H1 (cell line): Measurements from ENCODE around the gene CCL15. TPM values are rescaled to one million over a fixed set of nuclear protein-coding genes. Genes with fewer than 3 reads are reported as not detected.
A peak's percentile ranks its signal among the peaks of the same experiment; 100 is the strongest.

Source experiments
- CTCF ChIA-PET: fragments of 300-600 bp; sonication (Branson Sonifier 250); formaldehyde crosslinking; loops from one replicate; lab custom pipeline; 2021; ENCODE audit not compliant: partially characterized antibody; lab: Charles Lee
- POLR2A ChIA-PET: fragments of 300-600 bp; sonication (Branson Sonifier 250); formaldehyde crosslinking; loops from one replicate; lab custom pipeline; 2021; ENCODE audit warnings: inconsistent platforms; ENCODE audit not compliant: partially characterized antibody; lab: Charles Lee
- DNase-seq, 2 experiments: peaks; one replicate each; pipeline versions ENCODE4 v3.0.0 to v3.0.0-alpha.2; 2010 to 2022; ENCODE audit warnings: low spot score in 2 of 2, low read depth in 1 of 2, mixed read lengths in 1 of 2
- FAIRE-seq: peaks from 2 replicates; lab custom pipeline; 2011; peaks lifted over from hg19 to GRCh38; lab: Jason Lieb, UNC
- H2AFZ ChIP-seq: 2 replicates; pipeline ENCODE4 v1.8.1; 2012; ENCODE audit warnings: low read length, inconsistent platforms
- H2AK5ac ChIP-seq: 2 replicates; pipeline ENCODE4 v1.6.1; 2013; ENCODE audit warnings: low read depth, low read length
- H2BK120ac ChIP-seq: replicated peaks from 2 replicates; pipeline ENCODE3; 2013; ENCODE audit warnings: low read depth, low read length, inconsistent platforms
- H2BK12ac ChIP-seq: 2 replicates; pipeline ENCODE4 v1.6.1; 2013; ENCODE audit warnings: low read depth, low read length
- H2BK15ac ChIP-seq: 2 replicates; pipeline ENCODE4 v1.6.1; 2013; ENCODE audit warnings: low read length
- H2BK20ac ChIP-seq: 2 replicates; pipeline ENCODE4 v1.6.1; 2013; ENCODE audit warnings: low read length
- H2BK5ac ChIP-seq: 2 replicates; pipeline ENCODE4 v1.6.1; 2013; ENCODE audit warnings: low read depth, low read length
- H3K14ac ChIP-seq: 2 replicates; pipeline ENCODE4 v1.6.1; 2013; ENCODE audit warnings: inconsistent platforms; ENCODE audit not compliant: insufficient read length
- H3K18ac ChIP-seq: 2 replicates; pipeline ENCODE4 v1.6.1; 2013; ENCODE audit warnings: low read length; ENCODE audit errors: extremely low read depth
- H3K23ac ChIP-seq: 2 replicates; pipeline ENCODE4 v1.6.1; 2013; ENCODE audit warnings: inconsistent platforms; ENCODE audit not compliant: insufficient read length
- H3K23me2 ChIP-seq: 2 replicates; pipeline ENCODE4 v1.6.1; 2013; ENCODE audit warnings: low read depth, low read length
- H3K27ac ChIP-seq: 2 replicates; pipeline ENCODE4 v1.6.1; 2011; ENCODE audit warnings: low read depth, low read length, inconsistent platforms
- H3K27me3 ChIP-seq, 4 experiments: replicated peaks in 1 of 4; 1 replicate in 1 of 4; 2 replicates in 3 of 4; pipeline versions ENCODE4 v1.6.1 to v1.8.1; 2011 to 2013; ENCODE audit warnings: low read length in 3 of 4, mild to moderate bottlenecking in 3 of 4, inconsistent platforms in 2 of 4, mixed read lengths in 2 of 4, moderate library complexity in 1 of 4; ENCODE audit not compliant: control insufficient read depth in 3 of 4, insufficient read depth in 3 of 4; ENCODE audit errors: extremely low read depth in 1 of 4
- H3K36me3 ChIP-seq, 4 experiments: 2 replicates each; pipeline versions ENCODE4 v1.6.1 to v1.8.1; 2011 to 2013; ENCODE audit warnings: mild to moderate bottlenecking in 4 of 4, low read length in 3 of 4, moderate library complexity in 2 of 4, control low read depth in 1 of 4, inconsistent platforms in 1 of 4; ENCODE audit not compliant: insufficient read depth in 4 of 4, control insufficient read depth in 2 of 4
- H3K4ac ChIP-seq: replicated peaks from 2 replicates; pipeline ENCODE3; 2013; ENCODE audit warnings: low read length, low read depth, mixed read lengths, inconsistent platforms; ENCODE audit not compliant: insufficient read length
- H3K4me1 ChIP-seq, 4 experiments: replicated peaks in 1 of 4; 1 replicate in 1 of 4; 2 replicates in 3 of 4; pipeline versions ENCODE4 v1.6.1 to v1.8.1; 2011 to 2013; ENCODE audit warnings: low read length in 3 of 4, inconsistent platforms in 2 of 4, mixed read lengths in 1 of 4; ENCODE audit not compliant: insufficient read depth in 4 of 4, control insufficient read depth in 3 of 4
- H3K4me2 ChIP-seq, 2 experiments: 2 replicates each; pipeline versions ENCODE4 v1.6.1 to v1.8.1; 2011 to 2013; ENCODE audit warnings: low read depth in 2 of 2, low read length in 2 of 2, control low read depth in 1 of 2, inconsistent platforms in 1 of 2, mild to moderate bottlenecking in 1 of 2; ENCODE audit not compliant: insufficient read depth in 1 of 2
- H3K4me3 ChIP-seq, 4 experiments: fragments of 200-600, 300-600 bp in 1 of 4; sonication (generic), shearing (Covaris generic), sonication (Bioruptor Twin) in 1 of 4; 2 replicates each; pipeline versions ENCODE4 v1.5.1 to v1.8.1; 2011 to 2016; ENCODE audit warnings: low read length in 4 of 4, low read depth in 3 of 4, control low read depth in 2 of 4, inconsistent platforms in 2 of 4, mild to moderate bottlenecking in 2 of 4, mixed read lengths in 1 of 4, moderate library complexity in 1 of 4; ENCODE audit not compliant: insufficient read depth in 2 of 4; ENCODE audit errors: extremely low read depth in 1 of 4
- H3K56ac ChIP-seq: replicated peaks from 2 replicates; pipeline ENCODE3; 2013; ENCODE audit warnings: low read depth, mild to moderate bottlenecking, mixed read lengths, low read length, inconsistent platforms; ENCODE audit not compliant: insufficient read length
- H3K79me1 ChIP-seq: 2 replicates; pipeline ENCODE4 v1.6.1; 2013; ENCODE audit warnings: low read depth, low read length, control low read depth
- H3K79me2 ChIP-seq, 2 experiments: 2 replicates each; pipeline versions ENCODE4 v1.6.1 to v1.8.1; 2012 to 2013; ENCODE audit warnings: low read length in 2 of 2, mild to moderate bottlenecking in 2 of 2, inconsistent platforms in 1 of 2; ENCODE audit not compliant: insufficient read depth in 2 of 2, control insufficient read depth in 1 of 2
- H3K9ac ChIP-seq, 4 experiments: replicated peaks in 1 of 4; 1 replicate in 1 of 4; 2 replicates in 3 of 4; pipeline versions ENCODE4 v1.6.1 to v1.8.1; 2011 to 2013; ENCODE audit warnings: low read depth in 3 of 4, low read length in 3 of 4, control low read depth in 2 of 4, mild to moderate bottlenecking in 2 of 4, moderate library complexity in 2 of 4, inconsistent platforms in 1 of 4; ENCODE audit errors: extremely low read depth in 1 of 4
- H3K9me3 ChIP-seq, 2 experiments: 2 replicates each; pipeline versions ENCODE4 v1.6.1 to v1.8.1; 2012 to 2013; ENCODE audit warnings: mild to moderate bottlenecking in 2 of 2, moderate library complexity in 2 of 2, control low read depth in 1 of 2, inconsistent platforms in 1 of 2, low read depth in 1 of 2, low read length in 1 of 2, mixed read lengths in 1 of 2; ENCODE audit not compliant: insufficient read depth in 2 of 2
- H4K20me1 ChIP-seq, 2 experiments: replicated peaks in 1 of 2; 2 replicates each; pipeline versions ENCODE3 to v1.8.1; 2011 to 2013; ENCODE audit warnings: inconsistent platforms in 2 of 2, low read length in 2 of 2, mild to moderate bottlenecking in 1 of 2; ENCODE audit not compliant: insufficient read depth in 2 of 2, control insufficient read depth in 1 of 2
- H4K5ac ChIP-seq: 2 replicates; pipeline ENCODE4 v1.6.1; 2013; ENCODE audit warnings: low read length, low read depth, mixed read lengths, inconsistent platforms; ENCODE audit not compliant: insufficient read length
- H4K8ac ChIP-seq: 2 replicates; pipeline ENCODE4 v1.8.0; 2013; ENCODE audit warnings: mild to moderate bottlenecking, moderate library complexity, low read length, inconsistent platforms; ENCODE audit not compliant: insufficient read depth; ENCODE audit errors: extremely low read depth
- H4K91ac ChIP-seq: replicated peaks from 2 replicates; pipeline ENCODE3; 2013; ENCODE audit warnings: low read length, mixed read lengths, inconsistent platforms; ENCODE audit not compliant: insufficient read length
- KDM5A ChIP-seq: fragments of 200-600 bp; IDR thresholded peaks from 2 replicates; pipeline ENCODE4 v1.7.1; 2012; ENCODE audit warnings: mild to moderate bottlenecking, low read length, inconsistent platforms, mixed read lengths
- TCF12 ChIP-seq: IDR thresholded peaks from 2 replicates; pipeline ENCODE4 v1.6.1; 2011; ENCODE audit warnings: low read depth, mild to moderate bottlenecking, low read length
- YY1 ChIP-seq: IDR thresholded peaks from 2 replicates; pipeline ENCODE4 v1.6.1; 2011; ENCODE audit warnings: low read depth, mild to moderate bottlenecking, low read length
- WGBS, 2 experiments: shearing (Covaris generic) in 1 of 2; methylation state at CpG; one replicate each; pipeline versions ENCODE4 v1.1.6 to v1.1.7; 2013 to 2015; ENCODE audit warnings: low lambda C conversion rate in 2 of 2, mixed read lengths in 2 of 2, inconsistent platforms in 1 of 2, low coverage in 1 of 2, missing lambda C conversion rate in 1 of 2; ENCODE audit not compliant: insufficient replicate concordance in 2 of 2, insufficient coverage in 1 of 2, insufficient read length in 1 of 2; ENCODE audit errors: extremely low coverage in 1 of 2, missing lambda C conversion rate in 1 of 2; 5-methylcytosine and 5-hydroxymethylcytosine counted together
- polyA plus RNA-seq, 7 experiments: library from polyadenylated mRNA; depleted of rRNA in 3 of 7; stranded (reverse) in 5 of 7; unstranded in 2 of 7; fragments of >200 nt in 5 of 7; fragments of 200-250 nt in 2 of 7; gene quantifications; 1 replicate in 5 of 7; 2 replicates in 1 of 7; 4 replicates in 1 of 7; pipeline versions ENCODE4 v1.2.1 to v1.2.3, GENCODE V29; 2011 to 2013; ENCODE audit warnings: missing spikeins in 2 of 7, mixed read lengths in 2 of 7
- total RNA-seq: library from RNA; stranded (reverse); fragmentation: NEBNext Ultra II Directional; extraction: Animal tissue kit (Norgen Biotek cat#: 25700); gene quantifications from 2 replicates; pipeline ENCODE4 v1.2.1, GENCODE V29; 2021

The CCL15 gene
- total and polyA plus RNA-seq, 2 of the 8 experiments (the other 6 are each of a cell fraction or from before 2014, with no cell fraction given), result not detected

- Histone ChIP-seq H2AK5ac (no peak overlapping the region), H3K4me3 (no peak overlapping the region), H3K4me1 (peaks cover 0 to 7% (median 2%) of the 10 kb centered on the region in 4 experiments; a peak in 4 of 7 replicates), H2BK15ac (no peak overlapping the region), H3K9me3 (no peaks in the 10 kb centered on the region), H3K4me2 (peak overlapping the region; percentile 12 to 21; a peak in 1 of 4 replicates), H2BK120ac (no peak overlapping the region), H4K8ac (peak overlapping the region; percentile 91), H3K14ac (no peak overlapping the region), H4K20me1 (no peaks in the 10 kb centered on the region), H3K23ac (no peak overlapping the region), H4K5ac (no peak overlapping the region), H3K18ac (no peak overlapping the region), H3K79me2 (no peaks in the 10 kb centered on the region), H3K79me1 (no peaks in the 10 kb centered on the region), H2BK12ac (no peak overlapping the region), H3K23me2 (no peaks in the 10 kb centered on the region), H3K27me3 (no peaks in the 10 kb centered on the region), H3K56ac (no peak overlapping the region), H3K27ac (no peak overlapping the region), H4K91ac (no peak overlapping the region), H3K4ac (no peak overlapping the region), H2AFZ (peak overlapping the region; percentile 98), H2BK20ac (no peak overlapping the region), H2BK5ac (no peak overlapping the region), H3K36me3 (no peaks in the 10 kb centered on the region), H3K9ac (no peak overlapping the region)
- POLR2A ChIA-PET, result no interaction called here
- peak in 1 of 2 experiments; percentile 58 for DNase-seq
- FAIRE-seq, result no peak
- TF ChIP-seq KDM5A (no peak), YY1 (0 out of 2 replicates have a peak, but pooled peaks have one; percentile 31), TCF12 (no peak)
- CTCF ChIA-PET, result no interaction called here
- 63% methylated on average over 7 of the region's 7 CpGs; no CpG with 5 or more reads in 1 of the 2 experiments for WGBS, 2 experiments
These were observed 47.6 kb downstream of the CCL15 start for GRCh38 chr17:35953720-35954119.
